HG02870 (cell line): ENCODE data around the gene PSMG1.

ENCODE experiments used
- ATAC-seq: cut with Tn5 transposase; IDR thresholded peaks from one replicate; pipeline ENCODE4 v1.9.1; 2021; ENCODE audit warnings: mild to moderate bottlenecking, moderate library complexity; ENCODE audit not compliant: unreplicated experiment

PSMG1 gene

DNA sequence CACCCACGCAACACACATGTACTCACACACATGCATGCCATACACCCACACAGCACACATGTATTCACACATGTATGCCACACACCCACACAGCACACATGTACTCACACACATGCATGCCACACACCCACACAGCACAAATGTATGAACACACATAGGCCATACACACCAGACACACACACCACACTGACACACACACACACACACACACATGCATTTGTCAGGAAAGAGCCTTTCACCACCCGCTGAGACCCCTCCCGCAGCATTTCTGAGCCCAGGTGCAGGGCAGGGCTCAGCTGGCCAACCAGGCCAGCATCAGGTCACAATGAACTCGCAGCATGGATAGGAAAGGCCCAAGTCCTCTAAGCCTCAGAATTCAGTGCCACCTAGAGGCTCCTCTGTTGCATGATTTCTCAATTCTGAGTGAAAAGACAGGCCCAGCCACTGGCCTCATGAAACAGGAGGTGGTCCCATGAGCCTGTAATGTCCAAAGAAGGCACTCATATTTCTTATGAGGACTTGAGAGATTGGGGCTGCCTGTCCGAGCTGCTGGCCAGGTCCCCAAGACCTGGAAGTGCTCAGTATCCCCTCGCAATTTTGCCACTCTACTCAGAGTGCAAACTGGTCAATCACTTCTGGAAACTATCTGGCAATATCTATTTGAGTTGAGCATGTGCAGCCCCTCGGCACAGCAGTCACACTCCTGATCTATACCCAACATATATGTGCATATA, 57.3 kb downstream of the PSMG1 start:
- ATAC-seq, result no peak
